Measurements from ENCODE around the gene TXNRD2.

Gene TXNRD2

GRCh38 chr22:19919701-19920363 is 21.8 kb downstream of the TXNRD2 start:
- TF ChIP-seq POLR2AphosphoS5 (IDR thresholded peaks at IDR 0.05; ENCODE audit: low read depth, low read length), result no peak
- TF ChIP-seq TAF1 (IDR thresholded peaks at IDR 0.05; ENCODE audit: borderline replicate concordance, low read depth, low read length), result no peak
- no peak for TF ChIP-seq POLR2A (IDR thresholded peaks at IDR 0.05; ENCODE audit: low read depth, low read length)
- DNase-seq (ENCODE audit: insufficient read length) (no peak), FAIRE-seq (no peak)

DNA sequence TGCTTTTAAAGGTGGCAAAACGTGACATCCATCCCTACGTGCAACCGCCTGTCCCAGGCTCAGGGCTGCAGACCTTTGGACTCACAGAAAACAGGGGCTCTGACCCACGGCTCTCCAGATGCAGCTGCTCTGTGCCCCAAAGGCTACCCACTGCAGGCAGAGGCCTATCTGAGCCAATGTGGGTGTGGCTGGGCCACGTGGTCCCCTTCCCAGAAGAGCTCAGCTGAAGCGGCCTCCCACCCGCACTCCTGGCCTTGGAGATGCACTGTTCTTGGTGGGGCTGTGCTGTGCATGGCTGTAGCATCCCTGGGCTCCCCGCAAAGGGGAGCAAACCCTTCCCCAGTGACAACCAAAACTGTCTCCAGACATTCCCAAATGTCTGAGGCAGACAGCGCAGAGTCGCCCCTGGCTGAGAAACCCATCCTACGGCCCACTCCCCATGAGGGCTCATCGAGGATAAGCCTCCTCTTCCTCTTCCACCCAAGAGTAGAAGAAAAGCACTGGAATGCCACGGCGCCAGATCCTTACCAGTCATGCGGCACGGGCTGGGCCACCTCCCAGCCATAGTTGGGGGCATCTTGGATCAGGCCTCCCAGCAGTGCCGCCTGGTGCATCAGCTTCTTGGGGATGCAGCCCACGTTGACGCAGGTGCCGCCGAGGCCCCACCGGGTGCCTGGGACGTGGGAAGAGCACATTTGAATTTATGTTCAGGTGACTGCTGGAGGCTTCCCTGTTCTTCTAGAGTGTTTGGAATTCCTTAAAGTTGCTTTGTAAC is 23.1 kb downstream of the TXNRD2 start:
- DNase-seq (ENCODE audit: insufficient read length), result no peak
- TF ChIP-seq POLR2AphosphoS5 (IDR thresholded peaks at IDR 0.05; ENCODE audit: low read depth, low read length) (no peak), POLR2A (IDR thresholded peaks at IDR 0.05; ENCODE audit: low read depth, low read length) (no peak), TAF1 (IDR thresholded peaks at IDR 0.05; ENCODE audit: borderline replicate concordance, low read depth, low read length) (no peak)
- no peak for FAIRE-seq

- DNase-seq (ENCODE audit: insufficient read length) (no peak), FAIRE-seq (no peak)
- TF ChIP-seq POLR2AphosphoS5 (IDR thresholded peaks at IDR 0.05; ENCODE audit: low read depth, low read length) (no peak), TAF1 (IDR thresholded peaks at IDR 0.05; ENCODE audit: borderline replicate concordance, low read depth, low read length) (no peak), POLR2A (IDR thresholded peaks at IDR 0.05; ENCODE audit: low read depth, low read length) (no peak)
Measured at GRCh38 chr22:19917389-19918138, 24.1 kb downstream of the TXNRD2 start.

DNA sequence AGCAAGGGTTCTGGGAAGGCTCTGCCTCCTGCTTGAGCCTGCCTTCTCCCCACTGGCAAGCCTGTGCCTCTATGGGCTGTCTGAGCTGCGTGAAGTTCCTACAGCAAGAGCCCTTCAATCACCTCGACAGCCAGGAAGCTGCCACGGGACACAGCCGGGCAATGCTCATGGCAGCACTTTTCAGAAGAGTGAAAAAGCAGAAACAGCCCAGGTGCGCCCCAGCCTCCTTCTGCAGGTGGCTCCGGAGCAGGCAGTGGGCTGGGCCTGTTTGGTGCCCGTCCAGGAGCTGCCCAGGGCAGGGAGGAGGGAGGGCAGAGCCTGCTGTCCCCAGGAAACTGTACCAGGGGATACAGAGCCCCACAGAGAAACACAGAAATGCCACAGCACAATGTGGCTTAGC is 24.7 kb downstream of the TXNRD2 start:
- FAIRE-seq, result no peak

GRCh38 chr22:19916006-19916405 is 25.6 kb downstream of the TXNRD2 start:
- no peak for TF ChIP-seq TAF1 (IDR thresholded peaks at IDR 0.05; ENCODE audit: borderline replicate concordance, low read depth, low read length)
- TF ChIP-seq POLR2A (IDR thresholded peaks at IDR 0.05; ENCODE audit: low read depth, low read length), result no peak
- TF ChIP-seq POLR2AphosphoS5 (IDR thresholded peaks at IDR 0.05; ENCODE audit: low read depth, low read length), result no peak
- FAIRE-seq (no peak), DNase-seq (ENCODE audit: insufficient read length) (no peak)

More for the DNA sequence above, 24.7 kb downstream of the TXNRD2 start:
- TF ChIP-seq TAF1 (IDR thresholded peaks at IDR 0.05; ENCODE audit: borderline replicate concordance, low read depth, low read length), result no peak
- no peak for TF ChIP-seq POLR2AphosphoS5 (IDR thresholded peaks at IDR 0.05; ENCODE audit: low read depth, low read length)
- no peak for TF ChIP-seq POLR2A (IDR thresholded peaks at IDR 0.05; ENCODE audit: low read depth, low read length)
- DNase-seq (ENCODE audit: insufficient read length), result no peak

DNA sequence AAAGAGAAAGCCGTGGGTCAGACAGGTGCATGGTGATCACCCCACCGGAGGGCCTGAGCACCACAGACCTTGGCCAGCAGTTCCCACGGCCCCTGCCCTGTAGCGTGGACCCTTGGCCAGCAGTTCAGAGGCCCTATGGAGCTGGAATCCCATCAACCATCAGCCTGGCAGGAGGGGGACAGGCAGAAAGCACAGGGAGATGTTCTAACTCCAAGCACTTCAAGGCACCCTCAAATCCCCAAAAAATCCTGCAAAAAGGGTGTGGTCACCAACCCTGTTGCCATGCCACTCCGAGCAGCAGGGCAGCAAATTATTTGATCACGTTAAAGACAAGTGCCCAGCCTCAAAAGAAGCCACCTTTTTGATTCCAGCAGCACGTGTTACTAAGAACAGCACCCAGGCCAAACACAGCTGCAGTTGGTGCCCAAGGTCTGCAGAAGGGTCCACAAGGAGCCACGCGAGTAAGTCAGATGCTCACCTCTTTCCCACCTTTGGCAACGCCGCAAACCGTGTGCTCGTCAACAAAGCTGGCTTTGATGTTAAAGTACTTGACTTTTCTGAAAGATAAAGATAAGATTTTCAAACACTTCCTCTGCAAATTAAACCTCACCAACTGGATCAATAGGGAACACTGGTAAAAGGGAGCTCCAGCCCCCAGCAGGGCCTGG is 26.2 kb downstream of the TXNRD2 start:
- FAIRE-seq (no peak), DNase-seq (ENCODE audit: insufficient read length) (no peak)
- no peak for TF ChIP-seq POLR2AphosphoS5 (IDR thresholded peaks at IDR 0.05; ENCODE audit: low read depth, low read length)
- no peak for TF ChIP-seq TAF1 (IDR thresholded peaks at IDR 0.05; ENCODE audit: borderline replicate concordance, low read depth, low read length)
- TF ChIP-seq POLR2A (IDR thresholded peaks at IDR 0.05; ENCODE audit: low read depth, low read length), result no peak

GRCh38 chr22:19914201-19914943 is 27.2 kb downstream of the TXNRD2 start:
- DNase-seq (ENCODE audit: insufficient read length), result no peak
- no peak for FAIRE-seq
- no peak for TF ChIP-seq TAF1 (IDR thresholded peaks at IDR 0.05; ENCODE audit: borderline replicate concordance, low read depth, low read length)
- no peak for TF ChIP-seq POLR2A (IDR thresholded peaks at IDR 0.05; ENCODE audit: low read depth, low read length)
- no peak for TF ChIP-seq POLR2AphosphoS5 (IDR thresholded peaks at IDR 0.05; ENCODE audit: low read depth, low read length)

- FAIRE-seq (no peak), DNase-seq (ENCODE audit: insufficient read length) (no peak)
- TF ChIP-seq POLR2AphosphoS5 (IDR thresholded peaks at IDR 0.05; ENCODE audit: low read depth, low read length) (no peak), TAF1 (IDR thresholded peaks at IDR 0.05; ENCODE audit: borderline replicate concordance, low read depth, low read length) (no peak), POLR2A (IDR thresholded peaks at IDR 0.05; ENCODE audit: low read depth, low read length) (no peak)
Measured at GRCh38 chr22:19913337-19913936, 28.2 kb downstream of the TXNRD2 start.

DNA sequence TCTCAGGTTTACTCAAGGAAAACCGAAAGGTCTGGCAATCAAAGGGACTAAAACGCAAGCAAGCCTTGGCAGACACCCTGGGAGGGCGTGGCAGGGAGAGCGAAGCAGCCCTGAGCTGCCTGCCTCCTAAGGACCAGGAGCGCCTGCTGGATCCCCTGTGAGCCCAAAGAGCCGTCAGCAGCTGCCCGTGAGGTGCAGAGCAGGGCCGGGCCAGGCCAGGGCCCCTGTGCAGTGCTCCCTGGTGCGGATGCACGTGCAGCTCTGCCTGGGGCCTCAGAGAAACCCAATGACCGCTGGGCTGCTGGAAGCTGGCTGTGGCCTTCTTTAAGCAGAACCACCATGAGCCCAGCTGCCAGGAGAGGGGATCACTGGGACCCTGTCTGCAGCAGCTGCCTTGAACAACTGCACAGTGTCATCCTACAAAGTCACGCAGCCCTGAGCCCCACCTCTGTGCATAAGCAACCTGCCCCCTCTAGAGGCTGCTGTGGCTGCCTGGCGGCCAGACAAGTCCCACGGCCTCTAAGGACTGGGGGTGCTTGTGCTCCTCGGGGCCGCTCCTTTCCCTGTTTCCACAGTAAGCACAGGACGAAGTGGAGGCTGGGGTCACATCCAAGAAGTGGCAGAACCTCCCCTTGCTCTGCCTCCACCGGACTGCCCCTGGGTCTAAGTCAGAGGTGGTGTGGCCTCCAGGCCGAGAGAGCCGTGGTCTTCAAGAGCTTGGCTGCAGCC is 29.2 kb downstream of the TXNRD2 start:
- FAIRE-seq (no peak), DNase-seq (ENCODE audit: insufficient read length) (no peak)
- TF ChIP-seq POLR2A (IDR thresholded peaks at IDR 0.05; ENCODE audit: low read depth, low read length), result no peak
- TF ChIP-seq POLR2AphosphoS5 (IDR thresholded peaks at IDR 0.05; ENCODE audit: low read depth, low read length), result no peak
- TF ChIP-seq TAF1 (IDR thresholded peaks at IDR 0.05; ENCODE audit: borderline replicate concordance, low read depth, low read length), result no peak
